HL-60 (cell line): Measurements from ENCODE around the gene PRRG1.

Source experiments
- CTCF ChIP-seq: IDR thresholded peaks from one replicate; pipeline ENCODE4 v1.5.1; 2011; ENCODE audit warnings: low read length, control low read depth, inconsistent platforms; ENCODE audit not compliant: insufficient read depth
- GABPA ChIP-seq: IDR thresholded peaks from 2 replicates; pipeline ENCODE4 v1.6.1; 2012; ENCODE audit warnings: low read depth
- POLR2AphosphoS5 ChIP-seq: IDR thresholded peaks from 2 replicates; pipeline ENCODE4 v1.6.1; 2012; ENCODE audit warnings: low read depth
- TF ChIP-seq, protein P1 (sequence below): IDR thresholded peaks from 2 replicates; pipeline ENCODE4 v1.6.1; 2012; ENCODE audit warnings: low read depth; ENCODE audit not compliant: insufficient replicate concordance

- TF ChIP-seq GABPA (no peak), CTCF (no peak), POLR2AphosphoS5 (no peak)
- TF ChIP-seq, protein P1, sequence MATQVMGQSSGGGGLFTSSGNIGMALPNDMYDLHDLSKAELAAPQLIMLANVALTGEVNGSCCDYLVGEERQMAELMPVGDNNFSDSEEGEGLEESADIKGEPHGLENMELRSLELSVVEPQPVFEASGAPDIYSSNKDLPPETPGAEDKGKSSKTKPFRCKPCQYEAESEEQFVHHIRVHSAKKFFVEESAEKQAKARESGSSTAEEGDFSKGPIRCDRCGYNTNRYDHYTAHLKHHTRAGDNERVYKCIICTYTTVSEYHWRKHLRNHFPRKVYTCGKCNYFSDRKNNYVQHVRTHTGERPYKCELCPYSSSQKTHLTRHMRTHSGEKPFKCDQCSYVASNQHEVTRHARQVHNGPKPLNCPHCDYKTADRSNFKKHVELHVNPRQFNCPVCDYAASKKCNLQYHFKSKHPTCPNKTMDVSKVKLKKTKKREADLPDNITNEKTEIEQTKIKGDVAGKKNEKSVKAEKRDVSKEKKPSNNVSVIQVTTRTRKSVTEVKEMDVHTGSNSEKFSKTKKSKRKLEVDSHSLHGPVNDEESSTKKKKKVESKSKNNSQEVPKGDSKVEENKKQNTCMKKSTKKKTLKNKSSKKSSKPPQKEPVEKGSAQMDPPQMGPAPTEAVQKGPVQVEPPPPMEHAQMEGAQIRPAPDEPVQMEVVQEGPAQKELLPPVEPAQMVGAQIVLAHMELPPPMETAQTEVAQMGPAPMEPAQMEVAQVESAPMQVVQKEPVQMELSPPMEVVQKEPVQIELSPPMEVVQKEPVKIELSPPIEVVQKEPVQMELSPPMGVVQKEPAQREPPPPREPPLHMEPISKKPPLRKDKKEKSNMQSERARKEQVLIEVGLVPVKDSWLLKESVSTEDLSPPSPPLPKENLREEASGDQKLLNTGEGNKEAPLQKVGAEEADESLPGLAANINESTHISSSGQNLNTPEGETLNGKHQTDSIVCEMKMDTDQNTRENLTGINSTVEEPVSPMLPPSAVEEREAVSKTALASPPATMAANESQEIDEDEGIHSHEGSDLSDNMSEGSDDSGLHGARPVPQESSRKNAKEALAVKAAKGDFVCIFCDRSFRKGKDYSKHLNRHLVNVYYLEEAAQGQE: no peak
Observed at GRCh38 chrX:37314531-37314930, 34.6 kb upstream of the PRRG1 start.
